ENCODE data around the gene SCFD2. TPM values are rescaled to one million over a fixed set of nuclear protein-coding genes. Genes with fewer than 3 reads are reported as not detected.

The SCFD2 gene
- total and polyA plus RNA-seq, 2 of the 8 experiments (the other 6 are each of a cell fraction or from before 2014, with no cell fraction given): 6.2 to 10.2 TPM

GRCh38 chr4:52998413-52998812, 367.4 kb downstream of the SCFD2 start:
- Histone ChIP-seq H3K27ac (ENCODE audit: low read depth, low read length) (no peak overlapping the region), H3K23ac (ENCODE audit: insufficient read length) (no peak overlapping the region), H3K4ac (replicated peaks; ENCODE audit: insufficient read length, low read depth, low read length) (no peak overlapping the region), H2BK120ac (replicated peaks; ENCODE audit: low read depth, low read length) (no peak overlapping the region), H2BK5ac (ENCODE audit: low read depth, low read length) (no peak overlapping the region), H2BK12ac (ENCODE audit: low read depth, low read length) (no peak overlapping the region), H4K20me1 (replicated peaks in 1 of 2; ENCODE audit: control insufficient read depth in 1 of 2, insufficient read depth in 2 of 2, low read length in 2 of 2) (no peaks in the 10 kb centered on the region), H3K4me2 (ENCODE audit: insufficient read depth in 1 of 2, low read depth in 2 of 2, low read length in 2 of 2) (no peak overlapping the region), H4K5ac (ENCODE audit: insufficient read length, low read depth, low read length) (no peak overlapping the region), H2BK15ac (ENCODE audit: low read length) (no peak overlapping the region), H3K79me2 (ENCODE audit: control insufficient read depth in 1 of 2, insufficient read depth in 2 of 2, low read length in 2 of 2) (no peaks in the 10 kb centered on the region), H3K4me1 (replicated peaks in 1 of 4; ENCODE audit: control insufficient read depth in 3 of 4, insufficient read depth in 4 of 4, low read length in 3 of 4) (no peaks in the 10 kb centered on the region), H3K14ac (ENCODE audit: insufficient read length) (no peak overlapping the region), H3K36me3 (ENCODE audit: control insufficient read depth in 2 of 4, insufficient read depth in 4 of 4, low read length in 3 of 4) (no peaks in the 10 kb centered on the region), H4K8ac (ENCODE audit: extremely low read depth, insufficient read depth, low read length) (no peak overlapping the region), H3K9ac (replicated peaks in 1 of 4; ENCODE audit: extremely low read depth in 1 of 4, low read depth in 3 of 4, low read length in 3 of 4) (no peak overlapping the region), H3K27me3 (replicated peaks in 1 of 4; ENCODE audit: control insufficient read depth in 3 of 4, extremely low read depth in 1 of 4, insufficient read depth in 3 of 4, low read length in 3 of 4) (no peaks in the 10 kb centered on the region), H3K23me2 (ENCODE audit: low read depth, low read length) (no peaks in the 10 kb centered on the region), H3K18ac (ENCODE audit: extremely low read depth, low read length) (no peak overlapping the region), H3K9me3 (ENCODE audit: insufficient read depth in 2 of 2, low read depth in 1 of 2, low read length in 1 of 2) (peaks cover 0 to 3% of the 10 kb centered on the region in 2 experiments; a peak in 1 of 4 replicates), H3K4me3 (ENCODE audit: extremely low read depth in 1 of 4, insufficient read depth in 2 of 4, low read depth in 3 of 4, low read length in 4 of 4) (no peak overlapping the region), H2AK5ac (ENCODE audit: low read depth, low read length) (no peak overlapping the region), H2BK20ac (ENCODE audit: low read length) (no peak overlapping the region), H3K79me1 (ENCODE audit: low read depth, low read length) (no peaks in the 10 kb centered on the region), H4K91ac (replicated peaks; ENCODE audit: insufficient read length, low read length) (no peak overlapping the region), H3K56ac (replicated peaks; ENCODE audit: insufficient read length, low read depth, low read length) (no peak overlapping the region), H2AFZ (ENCODE audit: low read length) (no peak overlapping the region)
- 90% methylated on average over 3 of the region's 3 CpGs; no CpG with 5 or more reads in 1 of the 2 experiments for WGBS, 2 experiments (ENCODE audit: extremely low coverage in 1 of 2, insufficient coverage in 1 of 2, insufficient read length in 1 of 2, insufficient replicate concordance in 2 of 2, low coverage in 1 of 2, low lambda C conversion rate in 2 of 2, missing lambda C conversion rate in 1 of 2)
- FAIRE-seq (no peak), DNase-seq (ENCODE audit: low read depth in 1 of 2, low spot score in 2 of 2) (no peak)
- ChIA-PET CTCF (ENCODE audit: partially characterized antibody) (interaction anchor here (2.6 kb wide), 1 partner anchor 16 kb away, joined by 11 read pairs; no protein-coding TSS in a partner anchor), POLR2A (ENCODE audit: partially characterized antibody) (no interaction called here)
- TF ChIP-seq FOSL1 (IDR thresholded peaks at IDR 0.05; ENCODE audit: insufficient read depth, low read depth, low read length) (no peak), NRF1 (IDR thresholded peaks at IDR 0.05; ENCODE audit: low read depth, low read length) (no peak), NANOG (IDR thresholded peaks at IDR 0.05; ENCODE audit: insufficient read depth, low read depth, low read length, poor library complexity, severe bottlenecking) (no peak), TAF1 (IDR thresholded peaks at IDR 0.05; ENCODE audit: low read depth, low read length) (no peak), USF2 (IDR thresholded peaks at IDR 0.05; ENCODE audit: low read length) (no peak), SP2 (IDR thresholded peaks at IDR 0.05; ENCODE audit: low read length) (no peak), POU5F1 (IDR thresholded peaks at IDR 0.05; ENCODE audit: low read depth, low read length) (no peak), POLR2AphosphoS5 (IDR thresholded peaks at IDR 0.05; ENCODE audit: low read depth, low read length) (no peak), POLR2A (IDR thresholded peaks at IDR 0.05; ENCODE audit: control extremely low read depth in 1 of 2, low read depth in 2 of 2, low read length in 2 of 2) (no peak), YY1 (IDR thresholded peaks at IDR 0.05; ENCODE audit: low read depth, low read length) (no peak), RNF2 (IDR thresholded peaks at IDR 0.05; ENCODE audit: borderline replicate concordance, low read depth, low read length, missing control alignments, poor library complexity, severe bottlenecking) (no peak), JUN (IDR thresholded peaks at IDR 0.05; ENCODE audit: low read depth, low read length) (no peak), SAP30 (IDR thresholded peaks at IDR 0.05; ENCODE audit: insufficient read depth, insufficient replicate concordance, low read length) (no peak), KDM1A (IDR thresholded peaks at IDR 0.05; ENCODE audit: borderline replicate concordance, low read length) (no peak)

Measured in H1 (cell line).